Measurements from ENCODE around the gene ZNF618. TPM values are rescaled to one million over a fixed set of nuclear protein-coding genes. Genes with fewer than 3 reads are reported as not detected.

ZNF618 gene
- polyA plus RNA-seq, 3 donors = 0.53 to 1.9 (median 0.78) TPM

DNA sequence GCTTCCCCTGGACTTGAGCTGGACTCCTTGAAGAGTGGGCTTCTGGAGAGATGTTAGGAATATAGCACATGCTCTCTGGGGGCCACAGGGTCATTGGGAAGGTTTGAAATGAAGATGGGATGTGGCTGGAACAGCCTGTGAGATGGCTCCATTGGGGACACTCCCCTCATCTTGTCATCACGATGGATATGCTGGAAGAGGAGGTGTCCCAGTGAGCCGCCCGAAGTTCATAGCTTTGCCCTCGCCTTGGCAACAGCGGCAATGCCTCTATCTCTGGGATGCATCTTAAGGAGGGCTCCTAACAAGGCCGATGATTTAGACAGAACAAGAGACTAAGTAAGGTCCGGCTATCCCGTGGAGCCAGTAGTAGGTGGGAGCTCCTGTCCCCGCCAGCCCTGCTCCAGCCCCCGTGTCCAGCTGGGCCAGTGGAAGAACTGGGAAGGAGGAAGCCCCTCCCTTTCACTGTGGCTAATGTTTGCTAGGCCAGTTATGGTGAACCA, 178.1 kb downstream of the ZNF618 start:
- H3K27ac ChIP-seq (ENCODE audit: low read depth in 1 of 2, low read length in 2 of 2) = no peak overlapping the region
- no peaks in the 10 kb centered on the region for H3K4me1 ChIP-seq (ENCODE audit: control insufficient read depth in 1 of 2, insufficient read depth in 2 of 2, low read length in 2 of 2)
- 100% methylated on average over 6 of the region's 10 CpGs for WGBS (ENCODE audit: insufficient coverage)
- TF ChIP-seq, protein P1, sequence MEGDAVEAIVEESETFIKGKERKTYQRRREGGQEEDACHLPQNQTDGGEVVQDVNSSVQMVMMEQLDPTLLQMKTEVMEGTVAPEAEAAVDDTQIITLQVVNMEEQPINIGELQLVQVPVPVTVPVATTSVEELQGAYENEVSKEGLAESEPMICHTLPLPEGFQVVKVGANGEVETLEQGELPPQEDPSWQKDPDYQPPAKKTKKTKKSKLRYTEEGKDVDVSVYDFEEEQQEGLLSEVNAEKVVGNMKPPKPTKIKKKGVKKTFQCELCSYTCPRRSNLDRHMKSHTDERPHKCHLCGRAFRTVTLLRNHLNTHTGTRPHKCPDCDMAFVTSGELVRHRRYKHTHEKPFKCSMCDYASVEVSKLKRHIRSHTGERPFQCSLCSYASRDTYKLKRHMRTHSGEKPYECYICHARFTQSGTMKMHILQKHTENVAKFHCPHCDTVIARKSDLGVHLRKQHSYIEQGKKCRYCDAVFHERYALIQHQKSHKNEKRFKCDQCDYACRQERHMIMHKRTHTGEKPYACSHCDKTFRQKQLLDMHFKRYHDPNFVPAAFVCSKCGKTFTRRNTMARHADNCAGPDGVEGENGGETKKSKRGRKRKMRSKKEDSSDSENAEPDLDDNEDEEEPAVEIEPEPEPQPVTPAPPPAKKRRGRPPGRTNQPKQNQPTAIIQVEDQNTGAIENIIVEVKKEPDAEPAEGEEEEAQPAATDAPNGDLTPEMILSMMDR (IDR thresholded peaks at IDR 0.05) = no peak
- no peak overlapping the region for H2AFZ ChIP-seq (ENCODE audit: insufficient read depth, low read depth, low read length, poor library complexity, severe bottlenecking)
- no peaks in the 10 kb centered on the region for H3K9me3 ChIP-seq (replicated peaks in 1 of 2; ENCODE audit: control insufficient read depth in 1 of 2, insufficient read depth in 1 of 2, low read length in 2 of 2)
- no peak for DNase-seq
- Mint-ChIP-seq H3K27ac (no peak overlapping the region), H3K36me3 (peaks cover 8 to 22% of the 10 kb centered on the region in 2 donors), H3K9me3 (no peaks in the 10 kb centered on the region), H3K4me1 (no peaks in the 10 kb centered on the region), H3K27me3 (ENCODE audit: low read depth in 3 of 3) (peaks cover 0 to 2% (median 0%) of the 10 kb centered on the region in 3 donors), H3K4me3 (no peak overlapping the region)
- H3K79me2 ChIP-seq (ENCODE audit: insufficient read depth, low read length) = no peaks in the 10 kb centered on the region
- no peaks in the 10 kb centered on the region for H3K27me3 ChIP-seq (ENCODE audit: control insufficient read depth in 2 of 2, insufficient read depth in 2 of 2, low read length in 2 of 2)
- intact Hi-C loops (cut with micrococcal nuclease) = no loop called here
- H3K4me3 ChIP-seq (replicated peaks in 1 of 3; ENCODE audit: low read depth in 2 of 3, low read length in 3 of 3) = no peak overlapping the region
- H3K36me3 ChIP-seq (replicated peaks in 1 of 2; ENCODE audit: control insufficient read depth in 1 of 2, insufficient read depth in 2 of 2, low read length in 2 of 2) = peaks cover 5 to 16% of the 10 kb centered on the region in 2 donors
- H3K9ac ChIP-seq (ENCODE audit: insufficient read depth, low read length, poor library complexity, severe bottlenecking) = no peak overlapping the region
- no peaks in the 10 kb centered on the region for H4K20me1 ChIP-seq (ENCODE audit: insufficient read depth, low read length)
- H3K4me2 ChIP-seq (replicated peaks; ENCODE audit: extremely low read depth, low read length, poor library complexity, severe bottlenecking) = no peak overlapping the region

DNA sequence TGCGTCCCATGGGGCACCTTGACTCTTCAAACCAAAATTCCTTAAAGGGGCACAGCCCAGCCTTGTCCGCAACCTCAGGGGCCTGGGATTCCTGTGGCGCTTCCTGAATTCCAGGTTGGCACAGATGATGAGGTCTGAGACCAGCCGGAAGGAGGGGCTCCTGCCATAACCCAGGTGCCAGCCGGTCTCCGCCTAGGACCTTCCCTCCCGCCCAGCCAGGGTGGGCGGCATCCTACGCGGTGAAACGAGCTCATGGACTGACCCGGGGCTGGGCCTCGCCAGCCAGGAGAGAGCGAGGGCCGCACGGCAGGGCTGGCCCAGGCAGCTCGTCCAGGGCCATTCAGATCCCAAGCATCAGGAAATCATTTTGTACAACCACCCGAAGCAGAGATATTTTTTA, 179.0 kb downstream of the ZNF618 start:
- intact Hi-C loops (cut with micrococcal nuclease) = no loop called here
- no peak overlapping the region for H3K4me3 Mint-ChIP-seq
- H3K9me3 Mint-ChIP-seq = no peaks in the 10 kb centered on the region
- H3K4me1 Mint-ChIP-seq = no peaks in the 10 kb centered on the region
- H3K9me3 ChIP-seq (replicated peaks in 1 of 2; ENCODE audit: control insufficient read depth in 1 of 2, insufficient read depth in 1 of 2, low read length in 2 of 2) = no peaks in the 10 kb centered on the region
- TF ChIP-seq, protein P1 (IDR thresholded peaks at IDR 0.05) = no peak
- DNase-seq = no peak
- no peak overlapping the region for H3K4me2 ChIP-seq (replicated peaks; ENCODE audit: extremely low read depth, low read length, poor library complexity, severe bottlenecking)
- no peak overlapping the region for H3K27ac ChIP-seq (ENCODE audit: low read depth in 1 of 2, low read length in 2 of 2)
- no peaks in the 10 kb centered on the region for H3K79me2 ChIP-seq (ENCODE audit: insufficient read depth, low read length)
- no peaks in the 10 kb centered on the region for H3K27me3 ChIP-seq (ENCODE audit: control insufficient read depth in 2 of 2, insufficient read depth in 2 of 2, low read length in 2 of 2)
- H3K4me1 ChIP-seq (ENCODE audit: control insufficient read depth in 1 of 2, insufficient read depth in 2 of 2, low read length in 2 of 2) = no peaks in the 10 kb centered on the region
- H3K36me3 Mint-ChIP-seq = peaks cover 0 to 16% of the 10 kb centered on the region in 2 donors
- WGBS (ENCODE audit: insufficient coverage) = 91% methylated on average over 18 of the region's 18 CpGs
- H3K36me3 ChIP-seq (replicated peaks in 1 of 2; ENCODE audit: control insufficient read depth in 1 of 2, insufficient read depth in 2 of 2, low read length in 2 of 2) = peaks cover 2 to 8% of the 10 kb centered on the region in 2 donors
- no peak overlapping the region for H3K27ac Mint-ChIP-seq
- H3K9ac ChIP-seq (ENCODE audit: insufficient read depth, low read length, poor library complexity, severe bottlenecking) = no peak overlapping the region
- H3K4me3 ChIP-seq (replicated peaks in 1 of 3; ENCODE audit: low read depth in 2 of 3, low read length in 3 of 3) = no peak overlapping the region
- no peak overlapping the region for H2AFZ ChIP-seq (ENCODE audit: insufficient read depth, low read depth, low read length, poor library complexity, severe bottlenecking)
- no peaks in the 10 kb centered on the region for H4K20me1 ChIP-seq (ENCODE audit: insufficient read depth, low read length)
- peaks cover 0 to 2% (median 0%) of the 10 kb centered on the region in 3 donors for H3K27me3 Mint-ChIP-seq (ENCODE audit: low read depth in 3 of 3)

Measured in CD14-positive monocyte (primary cell).